GM18517 (cell line): ENCODE data around the gene MAN1A2.

ENCODE experiments used
- ATAC-seq: cut with Tn5 transposase; IDR thresholded peaks from one replicate; pipeline ENCODE4 v1.9.1; 2021; ENCODE audit warnings: mild to moderate bottlenecking, moderate library complexity; ENCODE audit not compliant: unreplicated experiment

MAN1A2 gene

GRCh38 chr1:117573386-117574023, 206.3 kb downstream of the MAN1A2 start:
- no peak for ATAC-seq

DNA sequence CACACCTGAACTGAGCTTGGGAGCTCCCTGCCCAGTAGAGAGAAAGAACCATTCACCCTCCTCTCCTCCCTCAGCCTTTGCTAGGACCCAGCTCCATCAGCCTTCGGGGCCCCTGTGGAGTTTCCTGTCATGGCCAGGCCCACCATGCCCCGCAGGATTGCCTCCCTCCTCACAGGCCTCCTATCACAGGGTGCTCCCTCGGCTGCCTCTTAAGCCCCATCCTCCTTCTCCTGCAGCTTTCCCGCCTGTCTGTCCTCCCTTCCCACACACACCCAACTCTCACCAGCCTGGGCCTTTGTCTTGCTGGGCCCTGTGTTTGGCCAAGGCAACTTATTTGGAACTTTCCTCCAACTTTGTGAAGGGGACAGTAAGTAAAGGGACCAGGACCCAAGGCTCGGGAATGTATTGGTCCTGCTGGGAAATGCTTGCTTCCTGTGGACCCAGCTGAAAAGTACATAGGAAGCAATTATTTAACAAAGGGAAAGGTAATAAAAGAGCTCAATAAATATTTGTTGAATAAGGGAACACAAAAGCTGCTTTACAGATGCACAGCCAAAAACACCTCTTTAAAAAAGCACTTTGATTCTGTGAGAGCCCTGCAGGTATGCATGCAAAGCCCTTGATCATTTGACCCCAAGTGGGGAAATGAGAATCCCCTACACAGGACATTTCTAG, 207.0 kb downstream of the MAN1A2 start:
- no peak for ATAC-seq

- ATAC-seq: no peak
Measured at GRCh38 chr1:117575586-117576225, 208.5 kb downstream of the MAN1A2 start.

- no peak for ATAC-seq
Measured at GRCh38 chr1:117576236-117576635, 209.0 kb downstream of the MAN1A2 start.

- no peak for ATAC-seq
Measured at GRCh38 chr1:117577191-117577885, 210.1 kb downstream of the MAN1A2 start.

- ATAC-seq: no peak
Measured at GRCh38 chr1:117578466-117578865, 211.2 kb downstream of the MAN1A2 start.
